ENCODE results near the gene LPAR6.
"Not testable (repeated sequence)": the region's sequence is repeated elsewhere in the genome, so short reads cannot be mapped to it uniquely, and the experiment has no call there.

The LPAR6 gene, protein sequence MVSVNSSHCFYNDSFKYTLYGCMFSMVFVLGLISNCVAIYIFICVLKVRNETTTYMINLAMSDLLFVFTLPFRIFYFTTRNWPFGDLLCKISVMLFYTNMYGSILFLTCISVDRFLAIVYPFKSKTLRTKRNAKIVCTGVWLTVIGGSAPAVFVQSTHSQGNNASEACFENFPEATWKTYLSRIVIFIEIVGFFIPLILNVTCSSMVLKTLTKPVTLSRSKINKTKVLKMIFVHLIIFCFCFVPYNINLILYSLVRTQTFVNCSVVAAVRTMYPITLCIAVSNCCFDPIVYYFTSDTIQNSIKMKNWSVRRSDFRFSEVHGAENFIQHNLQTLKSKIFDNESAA

DNA sequence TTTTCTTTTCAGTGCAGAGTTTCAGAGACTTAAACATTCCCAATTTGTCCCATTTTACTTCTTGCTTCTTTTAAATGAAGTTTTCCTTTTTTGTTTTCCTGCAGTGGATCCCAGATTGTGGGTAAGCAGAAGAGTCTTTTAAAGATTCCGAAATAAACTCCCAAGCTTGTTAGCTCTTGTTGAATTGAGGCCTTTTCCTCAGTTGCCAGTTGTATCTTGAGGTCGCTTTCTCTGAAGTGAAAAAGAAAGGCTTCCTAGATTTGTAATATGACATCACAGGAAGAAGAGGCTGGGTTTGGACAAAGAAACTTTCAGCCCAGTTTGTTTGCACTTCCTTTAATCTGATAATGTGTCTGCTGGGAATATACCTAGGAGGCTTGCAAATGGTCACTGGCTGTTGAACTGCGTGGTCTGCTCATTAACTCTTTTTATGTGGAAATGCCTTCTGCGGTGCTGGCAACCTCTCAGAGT lies at the start of gene LPAR6:
TSS of gene LPAR6 (minus strand) at position 233 of the 471 bp plus-strand sequence. CDS start 690 bp downstream, outside the sequence.
- peak within 1 kb of the TSS; percentile 79 to 92 (median 84) for H3K27ac ChIP-seq
- H3K9ac ChIP-seq = peak within 1 kb of the TSS; percentile 81 to 97 (median 85)
- peaks cover 46 to 93% (median 72%) of the 10 kb centered on the region in 11 experiments for H3K36me3 ChIP-seq
- no peak for TF ChIP-seq Cebpa-rat (IDR thresholded peaks at IDR 0.05)
- peak within 1 kb of the TSS; percentile 33 to 80 (median 48) for H3K4me2 ChIP-seq
- H3K4me3 ChIP-seq = peak within 1 kb of the TSS; percentile 65 to 87 (median 67)
- peaks cover 0 to 19% (median 0%) of the 10 kb centered on the region in 11 experiments; a peak in 3 of 22 replicates for H4K20me1 ChIP-seq
- peaks cover 0 to 32% (median 6%) of the 10 kb centered on the region in 10 experiments; a peak in 9 of 20 replicates for H3K4me1 ChIP-seq
- H3K9me3 ChIP-seq (replicated peaks in 1 of 11) = peaks cover 21 to 37% (median 34%) of the 10 kb centered on the region in 11 experiments
- no peaks in the 10 kb centered on the region for H3K27me3 ChIP-seq

DNA sequence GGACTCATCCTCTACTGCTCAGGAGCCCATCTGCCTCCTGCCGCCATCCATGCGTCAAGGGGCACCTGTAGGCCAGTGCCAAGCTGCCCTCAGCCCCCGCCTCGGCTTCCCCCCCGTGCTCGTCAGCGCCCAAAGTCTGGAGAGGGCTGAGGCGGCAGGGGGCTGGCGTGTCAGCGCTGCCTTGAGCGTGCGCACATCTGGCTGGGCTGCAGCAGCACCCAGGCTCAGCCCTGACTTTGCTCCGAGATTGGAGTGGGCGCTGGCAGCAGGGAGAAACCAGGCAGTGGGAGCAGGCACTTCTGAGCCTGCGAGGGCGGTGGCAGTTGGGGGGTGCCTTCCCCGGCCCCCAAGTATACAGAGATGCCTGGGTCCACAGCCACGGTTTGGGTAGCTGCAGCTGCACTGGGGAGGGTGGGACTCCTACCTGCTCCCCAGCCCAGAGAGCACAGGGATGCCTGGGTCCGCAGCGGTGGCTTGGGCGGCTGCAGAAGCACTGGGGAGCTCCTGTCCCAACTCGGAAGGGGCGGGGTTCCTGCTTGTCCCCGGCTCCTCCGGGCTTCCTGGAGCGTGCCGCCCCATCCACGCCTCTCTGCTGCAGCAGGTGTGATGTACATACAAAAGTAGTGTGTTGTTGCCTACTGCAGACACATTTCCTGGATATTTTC lies 44.8 kb upstream of the LPAR6 start:
- H3K36me3 ChIP-seq = peaks cover 94 to 100% (median 97%) of the 10 kb centered on the region in 11 experiments
- TF ChIP-seq Cebpa-rat (IDR thresholded peaks at IDR 0.05) = no peak

DNA sequence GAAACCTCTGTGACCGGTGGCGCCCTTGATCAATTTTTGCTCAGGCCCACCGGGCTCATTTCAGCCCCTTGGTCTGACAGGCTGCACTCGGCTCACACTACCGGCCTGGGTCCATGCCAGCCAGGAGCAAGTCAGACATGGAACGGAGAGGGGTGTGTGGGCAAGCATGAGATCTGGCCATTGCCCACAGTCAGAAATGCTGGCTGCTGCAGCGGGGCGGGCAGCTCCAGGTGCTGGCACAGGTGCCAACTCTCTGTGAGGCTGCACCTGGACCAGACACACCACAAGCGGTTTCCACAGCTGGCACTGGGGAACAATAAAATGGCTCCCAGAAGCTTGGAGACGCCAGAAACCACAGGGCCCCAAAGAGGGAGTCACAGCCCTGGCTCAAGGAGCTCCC lies 43.6 kb upstream of the LPAR6 start:
- no peak for TF ChIP-seq Cebpa-rat (IDR thresholded peaks at IDR 0.05)
- H3K4me1 ChIP-seq = no peaks in the 10 kb centered on the region; a peak in 1 of 20 replicates
- peaks cover 24 to 41% (median 33%) of the 10 kb centered on the region in 11 experiments for H3K9me3 ChIP-seq (replicated peaks in 1 of 11)
- no peaks in the 10 kb centered on the region for H3K27me3 ChIP-seq
- H3K4me2 ChIP-seq = no peak overlapping the region
- peaks cover 91 to 100% (median 95%) of the 10 kb centered on the region in 11 experiments for H3K36me3 ChIP-seq
- H3K4me3 ChIP-seq = no peak overlapping the region
- no peaks in the 10 kb centered on the region for H4K20me1 ChIP-seq
- no peak overlapping the region for H3K9ac ChIP-seq
- H3K27ac ChIP-seq = no peak overlapping the region

More for the DNA sequence above, 44.8 kb upstream of the LPAR6 start:
- Histone ChIP-seq H3K9ac (no peak overlapping the region), H4K20me1 (no peaks in the 10 kb centered on the region), H3K27ac (no peak overlapping the region), H3K9me3 (replicated peaks in 1 of 11) (peaks cover 18 to 39% (median 32%) of the 10 kb centered on the region in 11 experiments), H3K4me1 (no peaks in the 10 kb centered on the region; a peak in 1 of 20 replicates), H3K27me3 (no peaks in the 10 kb centered on the region), H3K4me2 (no peak overlapping the region), H3K4me3 (no peak overlapping the region)

DNA sequence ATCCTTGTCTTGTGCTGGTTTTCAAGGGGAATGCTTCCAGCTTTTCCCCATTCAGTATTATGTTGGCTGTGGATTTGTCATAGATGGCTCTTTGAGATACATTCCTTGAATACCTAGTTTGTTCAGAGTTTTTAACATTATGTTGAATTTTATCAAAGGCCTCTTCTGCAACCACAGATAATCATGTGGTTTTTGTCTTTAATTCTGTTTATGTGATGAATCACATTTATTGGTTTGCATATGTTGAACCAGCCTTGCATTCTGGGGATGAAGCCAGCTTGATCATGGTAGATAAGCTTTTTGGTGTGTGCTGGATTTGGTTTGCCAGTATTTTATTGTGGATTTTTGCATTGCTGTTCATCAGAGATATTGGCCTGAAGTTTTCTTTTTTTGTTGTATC lies 38.3 kb upstream of the LPAR6 start:
- peaks cover 0 to 39% (median 30%) of the 10 kb centered on the region in 10 experiments; a peak in 16 of 20 replicates for H3K4me1 ChIP-seq
- peak overlapping the region in 2 of 10 experiments; percentile 1 to 9; a peak in 3 of 20 replicates for H3K4me3 ChIP-seq
- H4K20me1 ChIP-seq, H3K27me3 ChIP-seq, H3K4me2 ChIP-seq, H3K9ac ChIP-seq, H3K27ac ChIP-seq: not testable (repeated sequence)
- H3K9me3 ChIP-seq (replicated peaks in 1 of 11) = peaks cover 45 to 74% (median 59%) of the 10 kb centered on the region in 11 experiments
- peaks cover 53 to 98% (median 90%) of the 10 kb centered on the region in 11 experiments for H3K36me3 ChIP-seq

DNA sequence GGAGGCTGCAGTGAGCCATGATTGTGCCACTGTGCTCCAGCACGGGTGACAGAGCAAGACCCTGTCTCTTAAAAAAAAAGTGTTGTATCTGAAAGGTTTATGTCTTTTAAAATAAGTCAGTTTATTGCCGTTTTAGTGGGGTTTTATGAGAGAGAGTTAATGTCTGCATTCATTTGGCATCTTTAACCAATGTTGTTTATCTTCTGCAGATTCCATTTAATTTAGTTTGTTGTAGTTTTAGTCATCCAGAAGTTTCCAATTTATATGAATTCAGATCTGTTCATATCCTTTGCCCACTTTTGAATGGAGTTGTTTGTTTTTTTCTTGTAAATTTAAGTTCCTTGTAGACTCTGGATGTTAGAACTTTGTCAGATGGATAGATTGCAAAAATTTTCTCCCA lies 36.7 kb upstream of the LPAR6 start:
- peak overlapping the region in 5 of 11 experiments; percentile 40 to 84 (median 77); a peak in 10 of 22 replicates for H3K4me2 ChIP-seq
- peak overlapping the region in 5 of 10 experiments; percentile 3 to 39 (median 10); a peak in 6 of 20 replicates for H3K4me3 ChIP-seq
- peaks cover 44 to 69% (median 58%) of the 10 kb centered on the region in 11 experiments for H3K9me3 ChIP-seq (replicated peaks in 1 of 11)
- TF ChIP-seq Cebpa-rat (IDR thresholded peaks at IDR 0.05) = no peak
- no peak overlapping the region for H3K9ac ChIP-seq
- no peaks in the 10 kb centered on the region for H3K27me3 ChIP-seq
- H3K36me3 ChIP-seq = peaks cover 42 to 98% (median 90%) of the 10 kb centered on the region in 11 experiments
- H4K20me1 ChIP-seq = no peaks in the 10 kb centered on the region
- H3K4me1 ChIP-seq = peaks cover 0 to 55% (median 43%) of the 10 kb centered on the region in 10 experiments; a peak in 16 of 20 replicates
- peak overlapping the region in 7 of 11 experiments; percentile 2 to 73 (median 30); a peak in 8 of 22 replicates for H3K27ac ChIP-seq

DNA sequence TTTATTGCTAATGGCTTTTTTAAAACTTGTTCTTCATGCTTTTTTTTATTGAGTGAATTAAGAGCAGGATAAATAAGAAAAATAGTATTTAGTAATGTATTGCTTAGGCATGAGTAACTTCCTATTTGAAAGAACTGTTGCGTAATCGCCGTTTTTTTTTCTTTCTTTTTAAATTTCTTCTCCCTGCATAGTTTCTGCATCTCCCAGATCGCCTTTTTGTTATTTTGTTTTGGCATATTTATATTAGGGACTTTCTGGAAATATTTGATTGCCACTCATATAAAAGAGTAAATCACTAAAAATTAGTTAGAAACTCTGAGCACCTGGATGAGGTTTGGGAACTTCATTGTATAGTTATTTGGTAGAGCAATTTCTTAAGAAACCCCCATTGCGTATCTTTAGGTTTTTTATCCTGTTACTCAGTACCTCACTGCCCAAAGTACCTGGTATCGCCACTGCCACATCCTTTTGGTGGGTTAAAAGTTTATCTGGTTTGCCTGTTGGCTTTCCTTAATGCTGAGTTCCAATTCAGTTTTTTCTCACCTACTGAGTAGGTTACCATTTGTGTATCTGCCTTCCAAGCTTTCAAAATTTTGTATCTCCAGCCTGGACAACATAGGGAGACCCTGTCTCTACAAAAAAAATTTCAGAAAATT lies 36.2 kb upstream of the LPAR6 start:
- Histone ChIP-seq H3K9ac (peak overlapping the region in 2 of 11 experiments; percentile 27 to 44; a peak in 2 of 22 replicates), H3K4me3 (peak overlapping the region in 5 of 10 experiments; percentile 3 to 39 (median 10); a peak in 6 of 20 replicates), H3K27me3 (no peaks in the 10 kb centered on the region), H4K20me1 (no peaks in the 10 kb centered on the region), H3K9me3 (replicated peaks in 1 of 11) (peaks cover 38 to 63% (median 52%) of the 10 kb centered on the region in 11 experiments), H3K4me2 (peak overlapping the region in 6 of 11 experiments; percentile 8 to 84 (median 71); a peak in 11 of 22 replicates), H3K4me1 (peaks cover 0 to 60% (median 43%) of the 10 kb centered on the region in 10 experiments; a peak in 16 of 20 replicates), H3K27ac (peak overlapping the region in 10 of 11 experiments; percentile 11 to 74 (median 36); a peak in 15 of 22 replicates), H3K36me3 (peaks cover 42 to 98% (median 90%) of the 10 kb centered on the region in 11 experiments)
- TF ChIP-seq Cebpa-rat (IDR thresholded peaks at IDR 0.05) = peak in 6 of 11 experiments; percentile 44 to 99 (median 82); a peak in 11 of 22 replicates

DNA sequence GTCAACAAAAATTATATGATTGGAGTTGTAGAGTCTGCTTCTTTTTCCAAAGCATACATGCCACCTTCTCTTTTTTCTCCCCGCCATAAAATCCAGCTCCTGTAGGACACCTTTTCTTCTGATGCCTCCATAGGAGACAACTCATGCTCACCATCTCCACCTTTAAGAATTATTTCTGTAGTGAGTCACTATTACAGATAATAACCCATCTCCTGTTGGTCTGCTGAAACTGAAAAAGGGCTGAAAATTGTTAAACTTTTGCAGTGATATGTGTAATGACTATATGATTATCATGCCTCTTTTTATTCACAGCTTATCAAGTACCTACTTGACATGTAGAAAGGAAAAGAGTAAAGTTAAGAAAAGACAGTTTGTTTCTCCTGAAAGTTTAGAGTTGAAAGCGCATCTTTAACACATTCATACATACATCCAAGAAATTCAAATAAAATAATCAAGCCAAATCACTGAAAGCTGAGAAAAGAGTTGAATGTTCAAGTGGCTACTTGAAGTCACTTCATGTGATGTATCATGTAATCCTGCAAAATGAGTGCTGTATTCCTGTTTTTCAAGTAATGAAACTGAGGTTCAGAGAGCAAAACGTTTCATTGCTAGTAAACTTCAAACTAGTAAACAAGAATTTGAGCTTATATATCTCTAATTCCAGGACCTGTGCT lies 35.5 kb upstream of the LPAR6 start:
- peak overlapping the region in 3 of 11 experiments; percentile 5 to 44 (median 27); a peak in 3 of 22 replicates for H3K9ac ChIP-seq
- H3K4me1 ChIP-seq = peaks cover 0 to 67% (median 43%) of the 10 kb centered on the region in 10 experiments; a peak in 16 of 20 replicates
- peak overlapping the region in 10 of 11 experiments; percentile 11 to 74 (median 36); a peak in 17 of 22 replicates for H3K27ac ChIP-seq
- H3K4me2 ChIP-seq = peak overlapping the region in 7 of 11 experiments; percentile 5 to 84 (median 65); a peak in 11 of 22 replicates
- H3K9me3 ChIP-seq (replicated peaks in 1 of 11) = peaks cover 31 to 57% (median 45%) of the 10 kb centered on the region in 11 experiments
- H3K4me3 ChIP-seq = peak overlapping the region in 3 of 10 experiments; percentile 3 to 39 (median 16); a peak in 2 of 20 replicates
- TF ChIP-seq Cebpa-rat (IDR thresholded peaks at IDR 0.05) = no peak
- no peaks in the 10 kb centered on the region for H3K27me3 ChIP-seq
- peaks cover 38 to 98% (median 90%) of the 10 kb centered on the region in 11 experiments for H3K36me3 ChIP-seq
- no peaks in the 10 kb centered on the region for H4K20me1 ChIP-seq

All from BLaER1 treated with 17β-estradiol and CSF1 and Interleukin-3, amounts not matched to agents 10 nM and 100 nM (cell line).